ENCODE measurements around the gene BACH1. TPM values are rescaled to one million over a fixed set of nuclear protein-coding genes. Genes with fewer than 3 reads are reported as not detected.

BACH1 gene
- total and polyA plus RNA-seq, 2 of the 8 experiments (the other 6 are each of a cell fraction or from before 2014, with no cell fraction given): 6.9 to 50.7 TPM

GRCh38 chr21:29298348-29299045 is at the start of gene BACH1 (continued):
- no peak for TF ChIP-seq CHD7 (IDR thresholded peaks at IDR 0.05; ENCODE audit: insufficient replicate concordance, low read length)
- no peak for TF ChIP-seq CBX5 (IDR thresholded peaks at IDR 0.05; ENCODE audit: low read depth, low read length)
- peak; percentile 94 for TF ChIP-seq TAF1 (IDR thresholded peaks at IDR 0.05; ENCODE audit: low read depth, low read length)
- no peak for TF ChIP-seq KDM1A (IDR thresholded peaks at IDR 0.05; ENCODE audit: borderline replicate concordance, low read length)
- no peak for TF ChIP-seq POU5F1 (IDR thresholded peaks at IDR 0.05; ENCODE audit: low read depth, low read length)
- no peak; a peak in 2 of 4 replicates for TF ChIP-seq SIN3A (conservative IDR thresholded peaks at IDR 0.05 in 1 of 2, IDR thresholded peaks at IDR 0.05 in 1 of 2; ENCODE audit: low read depth in 1 of 2, low read length in 2 of 2)
- peak; percentile 63 for TF ChIP-seq ASH2L (IDR thresholded peaks at IDR 0.05; ENCODE audit: low read length)
- no peak for TF ChIP-seq SIRT6 (IDR thresholded peaks at IDR 0.05; ENCODE audit: low read length)
- TF ChIP-seq RBBP5 (IDR thresholded peaks at IDR 0.05; ENCODE audit: borderline replicate concordance, low read depth, low read length): 0 out of 2 replicates have a peak, but pooled peaks have one; percentile 43
- TF ChIP-seq E2F6 (IDR thresholded peaks at IDR 0.05): peak; percentile 81

Data from H1 (cell line).